Sigmoid colon (tissue), 7 donors: ENCODE results near the gene GSDMA. TPM values are rescaled to one million over a fixed set of nuclear protein-coding genes. Genes with fewer than 3 reads are reported as not detected.
A peak's percentile ranks its signal among the peaks of the same experiment; 100 is the strongest.

Source experiments
- DNase-seq: peaks from one replicate; pipeline ENCODE4 v3.0.0-alpha.2; 2019
- H3K27ac ChIP-seq, 4 donors: fragments of 200-600 bp; sonication (generic); one replicate each; pipeline ENCODE4 v1.5.1; 2016 to 2019; ENCODE audit warnings: mild to moderate bottlenecking in 1 of 4
- H3K27me3 ChIP-seq, 3 donors: fragments of 200-600 bp; sonication (generic); one replicate each; pipeline ENCODE4 v1.5.1; 2019; ENCODE audit warnings: mild to moderate bottlenecking in 1 of 3
- H3K36me3 ChIP-seq, 4 donors: fragments of 200-600 bp; sonication (generic); one replicate each; pipeline ENCODE4 v1.5.1; 2016 to 2019
- H3K4me1 ChIP-seq, 4 donors: fragments of 200-600 bp; sonication (generic); one replicate each; pipeline ENCODE4 v1.5.1; 2017 to 2019
- H3K4me3 ChIP-seq, 4 donors: fragments of 200-600 bp; sonication (generic); one replicate each; pipeline ENCODE4 v1.5.1; 2017 to 2019; ENCODE audit warnings: mild to moderate bottlenecking in 2 of 4, moderate library complexity in 1 of 4
- H3K9me3 ChIP-seq, 4 donors: fragments of 200-600 bp in 3 of 4; sonication (generic) in 3 of 4; one replicate each; pipeline versions ENCODE4 v1.5.1 to v1.6.1; 2013 to 2019
- EP300 ChIP-seq, 4 donors: sonication (generic); formaldehyde crosslinking; IDR thresholded peaks; one replicate each; pipeline ENCODE4 v1.6.1; 2017; ENCODE audit warnings: antibody characterized with exemption in 4 of 4
- POLR2A ChIP-seq, 2 donors: fragments of 450-650 bp; IDR thresholded peaks; one replicate each; pipeline ENCODE4 v1.6.1; 2016; ENCODE audit warnings: antibody characterized with exemption in 2 of 2, mild to moderate bottlenecking in 2 of 2, moderate library complexity in 2 of 2
- POLR2AphosphoS5 ChIP-seq, 4 donors: sonication (generic); formaldehyde crosslinking; IDR thresholded peaks; one replicate each; pipeline ENCODE4 v1.6.1; 2017; ENCODE audit warnings: antibody characterized with exemption in 4 of 4
- whole genome bisulfite sequencing, 2 donors: extraction: QIAGEN DNeasy Blood & Tissue Kit; methylation state at CpG; one replicate each; pipeline ENCODE4 v1.1.7; 2013; 5-methylcytosine and 5-hydroxymethylcytosine counted together
- intact Hi-C: fragments of 100-400 bp; cut with DNase I; formaldehyde crosslinking; loops from one replicate; pipeline ENCODE4 v1.15.1; 2023
- polyA plus RNA-seq, 3 donors: library from polyadenylated mRNA; stranded (reverse); fragments of 200-250 nt; gene quantifications; one replicate each; pipeline ENCODE4 v1.2.3, GENCODE V29; 2013
- total RNA-seq, 4 donors: library from RNA; depleted of rRNA; stranded (reverse); fragments of >200 nt; gene quantifications; one replicate each; pipeline ENCODE4 v1.1.0, GENCODE V29; 2016
- TF ChIP-seq, protein P1 (sequence below), 4 experiments: fragments of 450-650 bp in 3 of 4; fragments of 200-600 bp in 1 of 4; IDR thresholded peaks; one replicate each; pipeline ENCODE4 v1.5.1; 2016 to 2019; ENCODE audit warnings: antibody characterized with exemption in 4 of 4, mild to moderate bottlenecking in 3 of 4, moderate library complexity in 2 of 4
- donor health status: healthy with polysubstance abuse.
- donor health status: Bipolar disorder and iron deficiency.
- donor health status: healthy.

The GSDMA gene
- total and polyA plus RNA-seq, 7 donors, result 0.29 to 1.3 (median 0.60) TPM; not detected in 4

- H3K4me1 ChIP-seq, result peaks cover 0 to 13% (median 12%) of the 10 kb centered on the region in 4 donors
- no peaks in the 10 kb centered on the region for H3K36me3 ChIP-seq
- TF ChIP-seq POLR2AphosphoS5 (IDR thresholded peaks at IDR 0.05) (no peak), EP300 (IDR thresholded peaks at IDR 0.05) (no peak), POLR2A (IDR thresholded peaks at IDR 0.05) (no peak)
- TF ChIP-seq, protein P1, sequence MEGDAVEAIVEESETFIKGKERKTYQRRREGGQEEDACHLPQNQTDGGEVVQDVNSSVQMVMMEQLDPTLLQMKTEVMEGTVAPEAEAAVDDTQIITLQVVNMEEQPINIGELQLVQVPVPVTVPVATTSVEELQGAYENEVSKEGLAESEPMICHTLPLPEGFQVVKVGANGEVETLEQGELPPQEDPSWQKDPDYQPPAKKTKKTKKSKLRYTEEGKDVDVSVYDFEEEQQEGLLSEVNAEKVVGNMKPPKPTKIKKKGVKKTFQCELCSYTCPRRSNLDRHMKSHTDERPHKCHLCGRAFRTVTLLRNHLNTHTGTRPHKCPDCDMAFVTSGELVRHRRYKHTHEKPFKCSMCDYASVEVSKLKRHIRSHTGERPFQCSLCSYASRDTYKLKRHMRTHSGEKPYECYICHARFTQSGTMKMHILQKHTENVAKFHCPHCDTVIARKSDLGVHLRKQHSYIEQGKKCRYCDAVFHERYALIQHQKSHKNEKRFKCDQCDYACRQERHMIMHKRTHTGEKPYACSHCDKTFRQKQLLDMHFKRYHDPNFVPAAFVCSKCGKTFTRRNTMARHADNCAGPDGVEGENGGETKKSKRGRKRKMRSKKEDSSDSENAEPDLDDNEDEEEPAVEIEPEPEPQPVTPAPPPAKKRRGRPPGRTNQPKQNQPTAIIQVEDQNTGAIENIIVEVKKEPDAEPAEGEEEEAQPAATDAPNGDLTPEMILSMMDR (IDR thresholded peaks at IDR 0.05), result no peak
- intact Hi-C loops, result loop anchor here (2.0 kb wide), 1 partner anchor 22 kb away; no protein-coding TSS in a partner anchor
- H3K27me3 ChIP-seq, result no peaks in the 10 kb centered on the region
- no peak overlapping the region for H3K27ac ChIP-seq
- DNase-seq, result no peak
- 60 to 72% methylated on average over 5 of the region's 5 CpGs for WGBS, 2 donors
- H3K4me3 ChIP-seq, result no peak overlapping the region
- no peaks in the 10 kb centered on the region for H3K9me3 ChIP-seq
These were observed 11.9 kb upstream of the GSDMA start for GRCh38 chr17:39950871-39951348.

GRCh38 chr17:39951924-39952679 lies 10.7 kb upstream of the GSDMA start:
- intact Hi-C loops, result loop anchor here (2.0 kb wide), 1 partner anchor 23 kb away; no protein-coding TSS in a partner anchor
- TF ChIP-seq, protein P1 (IDR thresholded peaks at IDR 0.05), result no peak
- TF ChIP-seq POLR2AphosphoS5 (IDR thresholded peaks at IDR 0.05) (no peak), POLR2A (IDR thresholded peaks at IDR 0.05) (no peak), EP300 (IDR thresholded peaks at IDR 0.05) (no peak)
- Histone ChIP-seq H3K4me1 (peaks cover 0 to 13% (median 12%) of the 10 kb centered on the region in 4 donors), H3K27ac (peak overlapping the region; percentile 62 to 71 (median 68)), H3K4me3 (peak overlapping the region in 3 of 4 donors; percentile 41 to 48 (median 42)), H3K9me3 (no peaks in the 10 kb centered on the region), H3K27me3 (no peaks in the 10 kb centered on the region), H3K36me3 (no peaks in the 10 kb centered on the region)
- DNase-seq, result peak; percentile 71
- 36 to 60% methylated on average over 22 of the region's 22 CpGs for WGBS, 2 donors

DNA sequence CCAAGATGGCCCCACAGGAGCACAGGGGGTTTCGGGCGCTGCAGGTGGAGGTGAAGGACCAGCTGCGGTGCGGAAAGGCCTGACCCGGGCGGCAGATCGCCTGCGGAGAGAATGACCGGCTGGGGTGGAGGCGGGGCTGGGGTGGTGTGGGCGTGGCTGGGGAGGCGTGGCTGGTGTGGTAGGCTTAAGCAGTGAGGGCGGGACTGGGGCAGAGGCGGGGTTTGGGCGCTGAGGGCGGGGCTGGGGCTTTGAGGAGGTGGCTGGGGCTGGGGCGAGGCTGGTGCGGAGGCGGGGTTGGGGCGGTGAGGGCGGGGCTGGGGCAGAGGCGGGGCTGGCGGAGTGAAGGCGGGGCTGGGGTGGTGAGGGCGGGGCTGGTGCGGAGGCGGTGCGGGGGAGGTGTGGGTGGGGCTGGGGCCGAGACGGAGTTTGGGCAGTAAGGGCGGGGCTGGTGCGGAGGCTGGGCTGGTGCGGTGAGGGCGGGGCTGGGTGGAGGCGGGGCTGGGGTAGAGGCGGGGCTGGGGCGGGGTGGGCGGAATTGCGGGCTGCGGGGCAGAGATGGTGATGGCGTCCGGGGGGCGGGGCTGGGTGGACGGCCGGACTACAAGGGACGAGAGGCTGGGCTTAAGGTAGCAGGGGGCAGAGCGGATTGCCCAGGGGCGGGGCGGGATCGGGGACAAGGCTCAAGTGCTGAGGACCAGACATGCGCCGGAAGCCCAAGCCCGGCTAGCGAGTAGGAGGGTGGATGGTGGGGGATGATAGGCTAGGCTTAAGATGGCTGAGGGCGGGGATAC lies 9.9 kb upstream of the GSDMA start:
- intact Hi-C loops, result no loop called here
- peak; percentile 99 for DNase-seq
- Histone ChIP-seq H3K36me3 (no peaks in the 10 kb centered on the region), H3K27ac (peak overlapping the region; percentile 71 to 76 (median 72)), H3K4me3 (peak overlapping the region; percentile 23 to 48 (median 42)), H3K4me1 (peaks cover 0 to 13% (median 12%) of the 10 kb centered on the region in 4 donors), H3K27me3 (no peaks in the 10 kb centered on the region), H3K9me3 (no peaks in the 10 kb centered on the region)
- 1% methylated on average over 55 of the region's 55 CpGs for WGBS, 2 donors
- TF ChIP-seq EP300 (IDR thresholded peaks at IDR 0.05) (no peak), POLR2AphosphoS5 (IDR thresholded peaks at IDR 0.05) (peak in 3 of 4 donors; percentile 12 to 51 (median 35)), POLR2A (IDR thresholded peaks at IDR 0.05) (no peak)
- TF ChIP-seq, protein P1 (IDR thresholded peaks at IDR 0.05), result no peak

DNA sequence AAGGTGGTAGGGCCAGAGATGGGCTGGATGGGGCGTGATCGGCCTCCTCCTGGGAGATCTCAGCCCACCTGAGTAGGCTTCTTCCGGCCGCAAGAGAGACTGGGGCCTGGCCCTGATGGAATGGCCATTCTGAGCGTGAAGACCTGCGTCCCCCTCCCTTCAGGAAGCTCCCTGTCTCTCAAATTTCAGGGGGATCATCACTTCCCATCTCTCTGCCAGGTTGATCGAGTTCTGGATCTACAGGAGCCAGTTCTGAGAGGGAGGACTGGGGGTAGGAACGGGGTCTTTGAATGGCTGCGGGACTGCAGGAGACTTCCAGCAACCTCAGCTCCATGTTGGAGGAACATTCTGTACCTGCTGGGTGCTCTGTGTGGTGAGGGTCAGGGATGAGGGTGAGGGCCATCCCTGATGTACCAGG lies 9.3 kb upstream of the GSDMA start:
- no peak for DNase-seq
- Histone ChIP-seq H3K9me3 (no peaks in the 10 kb centered on the region), H3K27ac (peak overlapping the region; percentile 71 to 76 (median 72)), H3K27me3 (no peaks in the 10 kb centered on the region), H3K4me1 (peaks cover 0 to 13% (median 12%) of the 10 kb centered on the region in 4 donors), H3K36me3 (no peaks in the 10 kb centered on the region), H3K4me3 (peak overlapping the region; percentile 23 to 48 (median 40))
- TF ChIP-seq POLR2A (IDR thresholded peaks at IDR 0.05), result no peak
- TF ChIP-seq POLR2AphosphoS5 (IDR thresholded peaks at IDR 0.05), result no peak
- no peak for TF ChIP-seq EP300 (IDR thresholded peaks at IDR 0.05)
- TF ChIP-seq, protein P1 (IDR thresholded peaks at IDR 0.05), result no peak
- WGBS, 2 donors, result 51 to 58% methylated on average over 9 of the region's 9 CpGs
- intact Hi-C loops, result no loop called here
